Peyer's patch (tissue), 4 donors: ENCODE measurements around the gene TMC7. TPM values are rescaled to one million over a fixed set of nuclear protein-coding genes. Genes with fewer than 3 reads are reported as not detected.

Source experiments
- DNase-seq, 3 donors: peaks; one replicate each; pipeline ENCODE4 v3.0.0-alpha.2; 2017 to 2019
- H3K27ac ChIP-seq, 4 donors: fragments of 200-600 bp; sonication (generic); one replicate each; pipeline ENCODE4 v1.5.1; 2016 to 2019
- H3K27me3 ChIP-seq, 2 donors: fragments of 200-600 bp; sonication (generic); one replicate each; pipeline ENCODE4 v1.5.1; 2019
- H3K36me3 ChIP-seq, 3 donors: fragments of 200-600 bp; sonication (generic); one replicate each; pipeline ENCODE4 v1.5.1; 2016 to 2019
- H3K4me1 ChIP-seq, 4 donors: fragments of 200-600 bp; sonication (generic); one replicate each; pipeline ENCODE4 v1.5.1; 2016 to 2019
- H3K4me3 ChIP-seq, 4 donors: fragments of 200-600 bp; sonication (generic); 1 replicate in 3 of 4; 2 replicates in 1 of 4; pipeline ENCODE4 v1.5.1; 2016 to 2019; ENCODE audit warnings: mild to moderate bottlenecking in 1 of 4
- H3K9me3 ChIP-seq, 4 donors: fragments of 200-600 bp; sonication (generic); one replicate each; pipeline ENCODE4 v1.5.1; 2016 to 2019; ENCODE audit warnings: mild to moderate bottlenecking in 1 of 4
- POLR2A ChIP-seq, 2 donors: fragments of 450-650 bp; IDR thresholded peaks; one replicate each; pipeline ENCODE4 v1.5.1; 2017; ENCODE audit warnings: antibody characterized with exemption in 2 of 2, mild to moderate bottlenecking in 2 of 2, moderate library complexity in 2 of 2
- total RNA-seq, 4 donors: library from RNA; depleted of rRNA; stranded (reverse); fragments of >200 nt; gene quantifications; one replicate each; pipeline ENCODE4 v1.1.0, GENCODE V29; 2016
- TF ChIP-seq, protein P1 (sequence below), 6 experiments: fragments of 450-650 bp in 4 of 6; fragments of 200-600 bp in 2 of 6; sonication (generic) in 1 of 6; IDR thresholded peaks; one replicate each; pipeline ENCODE4 v1.5.1; 2017 to 2019; ENCODE audit warnings: antibody characterized with exemption in 6 of 6, mild to moderate bottlenecking in 3 of 6, moderate library complexity in 1 of 6

The TMC7 gene
- total RNA-seq, 4 donors from 2014 or later, result 2.5 to 7.0 (median 5.6) TPM

DNA sequence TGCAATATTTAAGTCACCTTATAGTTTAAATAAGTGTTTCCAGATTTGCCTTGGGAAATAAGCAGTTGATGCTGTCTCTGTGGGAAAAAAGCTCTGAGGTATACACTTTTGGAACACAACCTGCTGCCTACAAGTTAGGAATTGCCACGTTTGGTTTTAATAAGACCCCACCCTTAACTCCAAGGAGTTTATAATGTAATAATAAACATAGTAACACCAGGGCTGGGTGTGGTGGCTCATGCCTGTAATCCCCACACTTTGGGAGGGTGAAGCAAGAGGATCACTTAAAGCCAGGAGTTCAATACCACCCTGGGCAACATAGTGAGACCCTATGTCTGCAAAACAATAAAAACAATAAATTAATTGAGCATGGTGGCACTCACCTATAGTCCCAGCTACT, 41.7 kb upstream of the TMC7 start:
- peak in 1 of 3 donors; percentile 14 for DNase-seq
- H3K27me3 ChIP-seq, result no peaks in the 10 kb centered on the region
- TF ChIP-seq, protein P1, sequence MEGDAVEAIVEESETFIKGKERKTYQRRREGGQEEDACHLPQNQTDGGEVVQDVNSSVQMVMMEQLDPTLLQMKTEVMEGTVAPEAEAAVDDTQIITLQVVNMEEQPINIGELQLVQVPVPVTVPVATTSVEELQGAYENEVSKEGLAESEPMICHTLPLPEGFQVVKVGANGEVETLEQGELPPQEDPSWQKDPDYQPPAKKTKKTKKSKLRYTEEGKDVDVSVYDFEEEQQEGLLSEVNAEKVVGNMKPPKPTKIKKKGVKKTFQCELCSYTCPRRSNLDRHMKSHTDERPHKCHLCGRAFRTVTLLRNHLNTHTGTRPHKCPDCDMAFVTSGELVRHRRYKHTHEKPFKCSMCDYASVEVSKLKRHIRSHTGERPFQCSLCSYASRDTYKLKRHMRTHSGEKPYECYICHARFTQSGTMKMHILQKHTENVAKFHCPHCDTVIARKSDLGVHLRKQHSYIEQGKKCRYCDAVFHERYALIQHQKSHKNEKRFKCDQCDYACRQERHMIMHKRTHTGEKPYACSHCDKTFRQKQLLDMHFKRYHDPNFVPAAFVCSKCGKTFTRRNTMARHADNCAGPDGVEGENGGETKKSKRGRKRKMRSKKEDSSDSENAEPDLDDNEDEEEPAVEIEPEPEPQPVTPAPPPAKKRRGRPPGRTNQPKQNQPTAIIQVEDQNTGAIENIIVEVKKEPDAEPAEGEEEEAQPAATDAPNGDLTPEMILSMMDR (IDR thresholded peaks at IDR 0.05), result no peak
- TF ChIP-seq POLR2A (IDR thresholded peaks at IDR 0.05), result no peak
- peaks cover 0 to 3% (median 0%) of the 10 kb centered on the region in 4 donors for H3K4me1 ChIP-seq
- no peaks in the 10 kb centered on the region for H3K36me3 ChIP-seq
- no peak overlapping the region for H3K4me3 ChIP-seq
- no peaks in the 10 kb centered on the region for H3K9me3 ChIP-seq
- H3K27ac ChIP-seq, result no peak overlapping the region

DNA sequence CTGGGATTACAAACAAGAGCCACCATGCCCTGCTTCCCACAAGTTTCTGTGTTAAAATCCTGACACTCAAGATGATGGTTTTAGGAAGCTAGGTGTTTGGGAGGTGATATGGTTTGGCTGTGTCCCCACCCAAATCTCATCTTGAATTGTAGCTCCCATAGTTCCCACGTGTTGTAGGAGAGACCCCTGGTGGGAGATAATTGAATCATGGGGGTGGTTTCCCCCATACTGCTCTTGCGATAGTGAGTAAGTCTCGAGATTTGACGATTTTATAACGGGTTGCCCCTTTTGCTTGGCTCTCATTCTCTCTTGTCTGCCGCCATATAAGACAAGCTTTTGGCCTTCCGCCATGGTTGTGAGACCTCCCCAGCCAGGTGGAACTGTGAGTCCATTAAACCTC, 40.3 kb upstream of the TMC7 start:
- no peak overlapping the region for H3K4me3 ChIP-seq
- peak in 1 of 3 donors; percentile 1 for DNase-seq

DNA sequence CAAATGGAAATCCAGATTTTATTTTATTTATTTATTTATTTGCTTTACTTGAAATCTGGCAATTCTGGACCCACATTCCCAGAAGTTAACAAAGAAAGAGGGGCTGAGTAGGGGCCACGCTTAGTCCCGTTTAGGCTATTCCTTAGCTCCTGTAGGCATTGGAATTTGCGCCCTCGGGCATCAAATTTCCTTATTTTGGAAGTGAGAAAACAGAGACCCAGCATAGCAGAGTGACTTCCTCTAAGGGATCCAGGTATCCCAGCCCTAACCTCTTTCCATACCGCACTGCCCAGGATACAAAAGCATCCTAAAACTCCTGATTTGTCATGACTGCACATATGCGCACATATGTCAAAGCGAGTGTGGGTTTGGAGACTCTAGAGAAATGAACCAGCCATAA, 38.5 kb upstream of the TMC7 start:
- Histone ChIP-seq H3K27ac (no peak overlapping the region), H3K4me3 (no peak overlapping the region), H3K9me3 (no peaks in the 10 kb centered on the region), H3K36me3 (no peaks in the 10 kb centered on the region), H3K4me1 (peaks cover 0 to 3% (median 0%) of the 10 kb centered on the region in 4 donors), H3K27me3 (no peaks in the 10 kb centered on the region)
- peak in 1 of 3 donors; percentile 17 for DNase-seq
- no peak for TF ChIP-seq POLR2A (IDR thresholded peaks at IDR 0.05)
- TF ChIP-seq, protein P1 (IDR thresholded peaks at IDR 0.05), result no peak

More for the DNA sequence above, 40.3 kb upstream of the TMC7 start:
- Histone ChIP-seq H3K9me3 (no peaks in the 10 kb centered on the region), H3K36me3 (no peaks in the 10 kb centered on the region), H3K27ac (no peak overlapping the region), H3K4me1 (peaks cover 0 to 3% (median 0%) of the 10 kb centered on the region in 4 donors), H3K27me3 (no peaks in the 10 kb centered on the region)
- TF ChIP-seq, protein P1 (IDR thresholded peaks at IDR 0.05), result no peak
- no peak for TF ChIP-seq POLR2A (IDR thresholded peaks at IDR 0.05)

DNA sequence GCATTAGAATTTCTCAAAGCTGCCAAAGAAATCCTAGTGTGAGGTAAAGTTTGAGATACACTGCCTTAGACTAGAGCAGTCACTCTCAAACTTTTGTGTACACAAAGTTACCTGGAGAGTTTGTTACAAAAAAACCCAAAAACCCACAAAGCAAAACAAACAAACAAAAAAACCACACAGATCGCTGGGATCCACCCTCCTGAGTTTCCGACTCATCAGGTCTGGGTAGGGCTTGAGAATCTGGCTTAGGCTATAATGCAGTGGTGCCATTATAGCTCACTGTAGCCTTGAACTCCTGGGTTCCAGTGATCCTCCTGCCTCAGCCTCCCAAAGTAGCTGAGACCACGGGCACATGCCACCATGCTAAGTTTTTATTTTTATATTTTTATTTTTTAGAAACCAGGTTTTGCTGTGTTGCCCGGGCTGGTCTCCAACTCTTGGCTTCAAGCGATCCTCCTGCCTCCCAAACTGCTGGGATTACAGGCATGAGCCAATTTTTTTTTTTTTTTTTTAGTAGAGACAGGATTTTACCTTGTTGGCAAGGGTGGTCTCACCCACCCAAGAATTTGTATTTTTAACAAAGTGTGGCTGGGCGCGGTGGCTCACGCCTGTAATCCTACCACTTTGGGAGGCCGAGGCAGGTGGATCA, 35.2 kb upstream of the TMC7 start:
- TF ChIP-seq, protein P1 (IDR thresholded peaks at IDR 0.05), result no peak
- TF ChIP-seq POLR2A (IDR thresholded peaks at IDR 0.05), result no peak
- DNase-seq, result no peak
- H3K27me3 ChIP-seq, result no peaks in the 10 kb centered on the region
- no peaks in the 10 kb centered on the region for H3K9me3 ChIP-seq
- no peak overlapping the region for H3K27ac ChIP-seq
- H3K4me3 ChIP-seq, result no peak overlapping the region
- H3K4me1 ChIP-seq, result peaks cover 0 to 3% (median 0%) of the 10 kb centered on the region in 4 donors
- H3K36me3 ChIP-seq, result no peaks in the 10 kb centered on the region

DNA sequence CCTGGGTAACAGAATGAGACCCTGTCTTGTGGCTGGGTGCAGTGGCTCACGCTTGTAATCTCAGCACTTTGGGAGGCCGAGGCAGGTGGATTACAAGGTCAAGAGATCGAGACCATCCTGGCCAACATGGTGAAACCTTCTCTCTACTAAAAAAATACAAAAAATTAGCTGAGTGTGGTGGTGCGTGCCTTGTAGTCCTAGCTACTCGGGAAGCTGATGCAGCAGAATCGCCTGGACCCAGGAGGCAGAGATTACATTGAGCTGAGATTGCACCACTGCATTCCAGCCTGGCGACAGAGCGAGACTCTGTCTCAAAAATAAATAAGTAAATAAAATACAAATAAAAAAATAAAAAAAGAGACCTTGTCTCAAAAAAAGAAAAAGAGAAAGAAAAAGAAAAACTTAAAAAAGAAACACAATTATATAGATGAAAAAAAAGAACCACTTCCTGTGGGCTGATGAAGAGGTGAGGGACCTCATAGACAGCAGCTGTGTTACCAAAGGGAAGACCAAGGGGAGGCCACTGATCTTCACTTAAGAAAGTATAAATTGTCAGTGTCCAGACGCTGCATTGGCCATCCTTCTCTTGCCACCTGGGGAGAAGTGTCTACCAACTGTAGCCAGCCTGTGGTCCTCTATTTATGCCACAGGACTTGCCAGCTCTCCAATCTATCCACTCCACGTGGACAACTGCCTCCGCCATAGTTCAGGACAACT, 33.1 kb upstream of the TMC7 start:
- TF ChIP-seq, protein P1 (IDR thresholded peaks at IDR 0.05), result no peak
- TF ChIP-seq POLR2A (IDR thresholded peaks at IDR 0.05), result no peak
- no peaks in the 10 kb centered on the region for H3K27me3 ChIP-seq
- H3K27ac ChIP-seq, result no peak overlapping the region
- H3K4me3 ChIP-seq, result no peak overlapping the region
- no peak for DNase-seq
- H3K9me3 ChIP-seq, result no peaks in the 10 kb centered on the region
- peaks cover 0 to 3% (median 0%) of the 10 kb centered on the region in 4 donors for H3K4me1 ChIP-seq
- H3K36me3 ChIP-seq, result no peaks in the 10 kb centered on the region
